RPMI7951 (cell line): ENCODE results near the gene C1QTNF6. TPM values are rescaled to one million over a fixed set of nuclear protein-coding genes. Genes with fewer than 3 reads are reported as not detected.

Experiments used
- DNase-seq: peaks from one replicate; pipeline ENCODE4 v3.0.0-alpha.2; 2012; ENCODE audit warnings: low read depth
- total RNA-seq: library from RNA; depleted of rRNA; stranded (reverse); fragments of >200 nt; shearing (Covaris generic); gene quantifications from 2 replicates; pipeline ENCODE4 v1.2.3, GENCODE V29; 2014

C1QTNF6 gene
- total RNA-seq, 1 experiment from 2014 or later = 2.0 TPM

DNA sequence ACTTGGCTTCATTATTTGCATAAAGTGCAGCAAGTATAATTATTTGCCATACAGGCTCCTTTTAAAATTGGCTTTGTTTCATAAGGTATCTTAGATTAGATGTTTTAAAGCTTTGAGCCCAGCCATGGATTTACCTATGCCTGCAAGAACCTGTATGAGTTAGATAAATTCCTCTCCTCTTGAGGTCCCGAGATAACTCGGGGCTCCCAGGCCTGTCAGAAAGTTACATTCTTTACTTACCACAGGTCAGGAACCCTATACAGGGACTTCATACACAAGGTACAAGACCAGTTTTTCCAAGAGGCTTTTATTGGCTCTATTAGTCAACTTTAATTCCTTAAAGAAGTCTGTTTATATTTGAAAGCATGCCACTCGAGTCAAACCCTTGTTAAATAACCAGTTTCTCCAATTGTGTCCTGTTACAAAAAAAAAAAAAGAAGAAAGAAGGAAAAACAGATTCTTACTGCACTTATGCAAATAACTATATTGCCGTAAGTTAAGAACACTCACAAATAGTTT lies 2.3 kb upstream of the C1QTNF6 start:
- DNase-seq = no peak

GRCh38 chr22:37188901-37189466 lies 937 bp upstream of the C1QTNF6 start:
- DNase-seq = no peak

DNA sequence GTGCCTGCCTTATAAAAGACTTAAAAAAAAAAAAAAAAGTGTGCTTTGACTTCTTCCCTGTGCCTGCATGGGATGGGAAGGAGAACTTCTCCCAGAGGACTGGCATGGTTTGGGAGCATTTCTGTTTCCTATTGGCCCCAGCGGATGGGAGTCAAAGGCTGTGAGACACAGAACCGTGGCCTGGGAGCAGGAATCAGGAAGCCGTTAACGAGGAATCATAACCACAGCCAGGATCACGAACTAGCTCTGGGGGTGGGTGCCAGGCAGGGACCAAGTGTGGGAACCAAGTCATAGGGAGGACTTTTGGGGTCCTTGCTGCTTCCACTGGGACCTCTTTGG lies 526 bp downstream of the C1QTNF6 start:
- peak; percentile 69 for DNase-seq

- peak; percentile 16 for DNase-seq
Observed at GRCh38 chr22:37186997-37187522, 987 bp downstream of the C1QTNF6 start.

- DNase-seq = peak; percentile 77
Observed at GRCh38 chr22:37186228-37186996, 1.6 kb downstream of the C1QTNF6 start.

DNA sequence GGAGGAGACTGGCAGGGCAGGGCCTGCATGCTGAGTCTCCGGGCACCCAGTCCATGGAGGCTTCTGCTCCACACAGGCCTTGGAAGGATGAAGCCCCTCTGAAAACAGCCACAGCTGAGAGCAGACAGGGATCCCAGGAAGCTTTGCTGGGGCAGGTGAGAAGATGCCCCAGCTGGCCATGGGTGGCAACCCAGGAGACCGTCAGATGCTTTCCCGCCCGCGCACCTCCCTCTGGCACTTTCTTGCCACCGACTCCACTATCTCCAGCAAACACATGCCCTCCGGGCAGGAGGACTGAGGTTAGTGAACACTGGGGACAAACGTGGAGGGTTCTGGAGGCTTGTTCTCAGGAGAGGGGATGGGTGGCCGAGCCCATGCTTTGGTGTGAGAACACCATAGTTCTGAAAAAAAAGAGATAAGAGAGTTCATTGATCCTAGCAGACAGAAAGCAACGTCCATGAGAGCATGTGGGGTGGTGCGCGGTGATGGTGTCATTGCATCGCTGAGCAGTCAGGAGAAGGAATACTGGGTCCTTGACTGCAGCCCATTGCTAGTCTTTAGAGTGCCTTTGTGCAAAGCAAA lies 2.3 kb downstream of the C1QTNF6 start:
- DNase-seq = no peak

GRCh38 chr22:37184816-37185541 lies 3.1 kb downstream of the C1QTNF6 start:
- DNase-seq = no peak

GRCh38 chr22:37184380-37184755 lies 3.7 kb downstream of the C1QTNF6 start:
- DNase-seq = no peak

GRCh38 chr22:37183432-37184379 lies 4.3 kb downstream of the C1QTNF6 start:
- DNase-seq = no peak

- no peak for DNase-seq
Observed at GRCh38 chr22:37182949-37183245, 5.2 kb downstream of the C1QTNF6 start.

GRCh38 chr22:37182101-37182948 lies 5.7 kb downstream of the C1QTNF6 start:
- no peak for DNase-seq

- no peak for DNase-seq
Observed at GRCh38 chr22:37181681-37182080, 6.4 kb downstream of the C1QTNF6 start.

GRCh38 chr22:37180531-37181231 lies 7.4 kb downstream of the C1QTNF6 start:
- DNase-seq = no peak

DNA sequence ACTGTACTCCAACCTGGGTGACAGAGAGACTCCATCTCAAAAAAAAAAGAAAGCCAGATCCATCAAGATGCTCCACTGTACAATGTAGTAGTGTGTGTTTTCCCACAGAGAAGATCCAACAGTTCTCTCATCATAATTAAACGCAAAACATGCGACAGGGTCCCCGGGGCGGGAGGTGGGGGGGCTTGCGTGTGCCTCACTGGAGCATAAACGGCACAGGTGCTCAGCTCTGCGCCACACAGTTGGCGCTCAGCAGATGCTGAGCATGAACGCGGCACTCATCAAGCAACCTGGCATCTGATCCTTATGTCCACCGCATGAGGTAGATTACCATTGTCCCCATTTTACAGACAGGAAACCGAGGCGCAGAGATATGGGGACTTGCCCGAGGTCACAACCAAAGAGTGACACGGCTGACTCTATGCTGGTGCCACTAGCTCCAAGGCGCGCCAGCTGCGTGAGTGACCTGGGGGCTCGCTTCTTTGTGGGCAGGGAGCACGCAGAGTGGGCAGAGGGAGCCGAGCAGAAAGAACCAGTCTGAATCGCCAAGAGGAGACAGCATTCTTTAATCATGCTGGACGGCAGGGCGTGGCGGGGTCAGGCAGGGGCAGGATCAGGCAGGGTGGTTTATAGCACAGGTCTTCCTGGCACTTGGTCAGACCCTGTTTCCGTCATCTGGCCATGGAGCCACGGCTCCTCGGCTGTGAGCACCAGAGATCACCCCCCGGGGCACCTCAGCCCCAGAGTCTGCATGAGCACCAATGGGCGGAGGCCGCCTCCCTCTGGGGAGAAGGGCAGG lies 8.2 kb downstream of the C1QTNF6 start:
- DNase-seq = no peak

- no peak for DNase-seq
Observed at GRCh38 chr22:37179126-37179470, 8.9 kb downstream of the C1QTNF6 start.

DNA sequence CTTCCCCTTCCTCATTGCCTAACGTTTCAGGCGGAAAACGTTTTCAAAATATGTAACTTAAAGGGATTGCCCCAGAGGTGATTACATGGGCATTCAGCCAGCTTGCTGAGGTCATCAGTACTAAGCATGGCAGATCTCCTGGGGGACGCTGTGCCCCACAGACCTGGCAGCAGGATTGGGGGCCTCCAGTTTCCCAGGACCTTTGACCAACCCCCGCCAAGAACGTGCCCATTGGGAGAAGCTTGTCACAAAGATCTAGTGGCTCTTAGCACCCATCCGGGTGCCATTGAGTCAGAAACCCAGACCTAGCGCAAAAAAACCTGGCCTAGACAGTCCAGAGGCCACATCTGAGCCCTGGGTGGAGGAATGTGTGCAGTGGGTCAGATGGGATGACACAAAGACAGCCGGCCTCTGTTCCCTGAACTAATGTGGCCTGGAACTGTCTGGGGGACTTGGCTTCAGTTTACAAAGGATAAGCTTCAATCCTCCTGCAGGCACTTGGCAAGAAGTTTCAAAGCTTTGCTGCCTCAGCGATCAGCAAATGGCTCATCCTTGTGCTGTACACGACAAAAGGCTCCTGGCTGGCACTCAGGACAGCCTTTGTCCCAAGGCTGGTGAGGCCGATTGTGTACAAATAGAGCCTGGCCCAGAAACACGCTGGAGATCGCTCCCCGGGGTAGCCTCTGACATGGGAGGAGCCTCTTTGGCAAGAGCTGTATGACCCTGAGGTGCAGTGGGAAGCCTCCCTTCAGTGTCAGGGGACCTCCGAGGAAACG lies 9.5 kb downstream of the C1QTNF6 start:
- peak; percentile 58 for DNase-seq

GRCh38 chr22:37177755-37178154 lies 10.3 kb downstream of the C1QTNF6 start:
- DNase-seq = no peak

DNA sequence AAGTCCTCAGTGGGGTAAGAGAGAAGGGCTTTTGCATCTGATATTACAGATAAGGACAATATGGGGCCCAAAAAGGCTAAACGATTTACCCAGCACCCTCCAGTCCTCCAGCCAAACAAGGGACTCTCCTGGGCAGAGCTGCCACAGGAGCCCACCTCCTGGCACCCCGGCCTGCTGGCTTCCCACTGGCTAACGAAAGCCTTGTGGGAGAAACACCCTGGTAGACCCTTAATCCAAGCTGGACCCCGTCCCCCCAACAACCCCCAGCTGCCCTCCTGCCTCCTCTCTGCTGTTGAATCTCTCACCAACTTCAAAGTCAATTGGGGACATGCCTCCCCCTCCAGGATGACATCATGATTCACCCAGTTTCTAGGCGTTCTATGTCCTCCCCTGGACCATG lies 10.8 kb downstream of the C1QTNF6 start:
- no peak for DNase-seq
